ENCODE measurements around the gene OAS3.

GRCh38 chr12:112973818-112974231 is 35.6 kb downstream of the OAS3 start:
- TF ChIP-seq, protein P1, sequence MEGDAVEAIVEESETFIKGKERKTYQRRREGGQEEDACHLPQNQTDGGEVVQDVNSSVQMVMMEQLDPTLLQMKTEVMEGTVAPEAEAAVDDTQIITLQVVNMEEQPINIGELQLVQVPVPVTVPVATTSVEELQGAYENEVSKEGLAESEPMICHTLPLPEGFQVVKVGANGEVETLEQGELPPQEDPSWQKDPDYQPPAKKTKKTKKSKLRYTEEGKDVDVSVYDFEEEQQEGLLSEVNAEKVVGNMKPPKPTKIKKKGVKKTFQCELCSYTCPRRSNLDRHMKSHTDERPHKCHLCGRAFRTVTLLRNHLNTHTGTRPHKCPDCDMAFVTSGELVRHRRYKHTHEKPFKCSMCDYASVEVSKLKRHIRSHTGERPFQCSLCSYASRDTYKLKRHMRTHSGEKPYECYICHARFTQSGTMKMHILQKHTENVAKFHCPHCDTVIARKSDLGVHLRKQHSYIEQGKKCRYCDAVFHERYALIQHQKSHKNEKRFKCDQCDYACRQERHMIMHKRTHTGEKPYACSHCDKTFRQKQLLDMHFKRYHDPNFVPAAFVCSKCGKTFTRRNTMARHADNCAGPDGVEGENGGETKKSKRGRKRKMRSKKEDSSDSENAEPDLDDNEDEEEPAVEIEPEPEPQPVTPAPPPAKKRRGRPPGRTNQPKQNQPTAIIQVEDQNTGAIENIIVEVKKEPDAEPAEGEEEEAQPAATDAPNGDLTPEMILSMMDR (IDR thresholded peaks at IDR 0.05), result no peak
- no peak for TF ChIP-seq EZH2 (IDR thresholded peaks at IDR 0.05; ENCODE audit: borderline replicate concordance, insufficient read depth, low read depth, low read length, poor library complexity, severe bottlenecking)
